Neural cell (in vitro differentiated cells): ENCODE measurements around the gene BSX. TPM values are rescaled to one million over a fixed set of nuclear protein-coding genes. Genes with fewer than 3 reads are reported as not detected.

ENCODE experiments used
- H2AFZ ChIP-seq: fragments of 200-600, 300-800 bp; sonication (generic), shearing (Covaris generic); 2 replicates; pipeline ENCODE4 v1.6.0; 2014; ENCODE audit warnings: low read depth, mild to moderate bottlenecking, antibody characterized with exemption, low read length, moderate library complexity
- H3F3A ChIP-seq: fragments of 200-600 bp; shearing (Covaris generic); 2 replicates; pipeline ENCODE4 v1.6.1; 2016; ENCODE audit warnings: mild to moderate bottlenecking, moderate library complexity, mixed read lengths, antibody characterized with exemption, low read length; ENCODE audit not compliant: insufficient read depth, poor library complexity, severe bottlenecking
- H3K27ac ChIP-seq: fragments of 200-600, 300-800 bp; sonication (generic), shearing (Covaris generic); 2 replicates; pipeline ENCODE4 v1.5.1; 2014; ENCODE audit warnings: mild to moderate bottlenecking, low read length, moderate library complexity
- H3K27me3 ChIP-seq: fragments of 300-800, 200-600 bp; sonication (generic), shearing (Covaris generic); 2 replicates; pipeline ENCODE4 v1.6.0; 2014; ENCODE audit warnings: mild to moderate bottlenecking, low read depth, low read length, moderate library complexity; ENCODE audit not compliant: insufficient read depth
- H3K36me3 ChIP-seq: fragments of 300-800, 200-600 bp; sonication (generic), shearing (Covaris generic); 2 replicates; pipeline ENCODE4 v1.5.1; 2014; ENCODE audit warnings: mild to moderate bottlenecking, antibody characterized with exemption, low read length, moderate library complexity; ENCODE audit not compliant: insufficient read depth
- H3K4me2 ChIP-seq: fragments of 300-800, 200-600 bp; sonication (generic), shearing (Covaris generic); 2 replicates; pipeline ENCODE4 v1.6.0; 2014; ENCODE audit warnings: mild to moderate bottlenecking, low read length
- H3K4me3 ChIP-seq: fragments of 300-800, 200-600 bp; sonication (generic), shearing (Covaris generic); 2 replicates; pipeline ENCODE4 v1.5.1; 2014; ENCODE audit warnings: mild to moderate bottlenecking, low read length, moderate library complexity
- H3K79me2 ChIP-seq: fragments of 200-600 bp; shearing (Covaris generic); replicated peaks from 2 replicates; pipeline ENCODE4 v1.6.0; 2014; ENCODE audit warnings: mild to moderate bottlenecking, low read length, moderate library complexity; ENCODE audit not compliant: insufficient read depth
- H3K9ac ChIP-seq: fragments of 300-800, 200-600 bp; sonication (generic), shearing (Covaris generic); 2 replicates; pipeline ENCODE4 v1.6.1; 2016; ENCODE audit warnings: mild to moderate bottlenecking, low read length, mixed read lengths
- H3K9me2 ChIP-seq: fragments of 200-600 bp; shearing (Covaris generic); 2 replicates; pipeline ENCODE4 v1.6.1; 2016; ENCODE audit warnings: mild to moderate bottlenecking, low read length, mixed read lengths; ENCODE audit not compliant: insufficient read depth
- H3K9me3 ChIP-seq: fragments of 200-600, 300-800 bp; sonication (generic), shearing (Covaris generic); 2 replicates; pipeline ENCODE4 v1.6.1; 2016; ENCODE audit warnings: mild to moderate bottlenecking, mixed run types, low read length, moderate library complexity, mixed read lengths
- H4K20me1 ChIP-seq: fragments of 200-600 bp; shearing (Covaris generic); 2 replicates; pipeline ENCODE4 v1.6.1; 2016; ENCODE audit warnings: mild to moderate bottlenecking, mixed run types; ENCODE audit not compliant: insufficient read depth
- CTCF ChIP-seq: fragments of 450-650 bp; IDR thresholded peaks from 2 replicates; pipeline ENCODE4 v1.5.1; 2014; ENCODE audit warnings: antibody characterized with exemption, mild to moderate bottlenecking, moderate library complexity; ENCODE audit not compliant: poor library complexity, severe bottlenecking
- EP300 ChIP-seq: fragments of 450-650 bp; conservative IDR thresholded peaks from 2 replicates; pipeline ENCODE4 v1.6.1; 2014; ENCODE audit warnings: antibody characterized with exemption, mild to moderate bottlenecking, moderate library complexity; ENCODE audit not compliant: poor library complexity, severe bottlenecking
- EZH2 ChIP-seq: fragments of 200-600, 300-800 bp; shearing (Covaris generic), sonication (generic); IDR thresholded peaks from 2 replicates; pipeline ENCODE4 v1.6.1; 2014; ENCODE audit warnings: antibody characterized with exemption, low read length, borderline replicate concordance, mild to moderate bottlenecking; ENCODE audit not compliant: insufficient read depth, poor library complexity, severe bottlenecking
- MXI1 ChIP-seq: fragments of 450-650 bp; conservative IDR thresholded peaks from 2 replicates; pipeline ENCODE4 v1.6.1; 2014; ENCODE audit warnings: antibody characterized with exemption, mild to moderate bottlenecking; ENCODE audit not compliant: poor library complexity, severe bottlenecking
- POLR2AphosphoS5 ChIP-seq: IDR thresholded peaks from 2 replicates; pipeline ENCODE4 v1.6.1; 2012
- RAD21 ChIP-seq: fragments of 450-650 bp; conservative IDR thresholded peaks from 2 replicates; pipeline ENCODE4 v1.6.1; 2014; ENCODE audit warnings: antibody characterized with exemption, mild to moderate bottlenecking, moderate library complexity
- SMC3 ChIP-seq: fragments of 450-650 bp; conservative IDR thresholded peaks from 2 replicates; pipeline ENCODE4 v1.6.1; 2014; ENCODE audit warnings: antibody characterized with exemption, mild to moderate bottlenecking, moderate library complexity; ENCODE audit not compliant: poor library complexity
- TAF1 ChIP-seq: IDR thresholded peaks from 2 replicates; pipeline ENCODE4 v1.6.1; 2012; ENCODE audit warnings: low read depth
- polyA plus RNA-seq: library from polyadenylated mRNA; depleted of rRNA; stranded (reverse); fragments of >200 nt; gene quantifications from 2 replicates; pipeline ENCODE4 v1.2.3, GENCODE V29; 2014
- TF ChIP-seq, protein P1 (sequence below): IDR thresholded peaks from 2 replicates; pipeline ENCODE4 v1.6.1; 2012; ENCODE audit warnings: borderline replicate concordance

Gene BSX
- polyA plus RNA-seq, 1 donor from 2014 or later, result not detected

- Histone ChIP-seq H3K79me2 (no peaks in the 10 kb centered on the region), H2AFZ (no peak overlapping the region), H3K27me3 (peaks cover 90% of the 10 kb centered on the region), H3K36me3 (no peaks in the 10 kb centered on the region), H4K20me1 (no peaks in the 10 kb centered on the region), H3K27ac (no peak overlapping the region), H3K9ac (no peak overlapping the region), H3K9me2 (no peaks in the 10 kb centered on the region), H3K9me3 (no peaks in the 10 kb centered on the region), H3K4me3 (peak overlapping the region; percentile 41), H3K4me2 (no peak overlapping the region), H3F3A (no peaks in the 10 kb centered on the region)
- TF ChIP-seq EZH2, result peak; percentile 19
- TF ChIP-seq SMC3, result no peak
- peak; percentile 66 for TF ChIP-seq POLR2AphosphoS5
Measured at GRCh38 chr11:122976061-122976733, 5.4 kb downstream of the BSX start.

- no peak overlapping the region for H3K27ac ChIP-seq
- H3K4me2 ChIP-seq, result no peak overlapping the region
- no peak overlapping the region for H3K4me3 ChIP-seq
- peaks cover 58% of the 10 kb centered on the region for H3K27me3 ChIP-seq
- no peak overlapping the region for H2AFZ ChIP-seq
- no peaks in the 10 kb centered on the region for H3F3A ChIP-seq
- H4K20me1 ChIP-seq, result no peaks in the 10 kb centered on the region
- no peaks in the 10 kb centered on the region for H3K79me2 ChIP-seq
- H3K9me3 ChIP-seq, result no peaks in the 10 kb centered on the region
- no peaks in the 10 kb centered on the region for H3K9me2 ChIP-seq
- no peaks in the 10 kb centered on the region for H3K36me3 ChIP-seq
- TF ChIP-seq EP300 (no peak), CTCF (no peak), POLR2AphosphoS5 (no peak), RAD21 (no peak), EZH2 (no peak), SMC3 (no peak), MXI1 (no peak), TAF1 (no peak)
- TF ChIP-seq, protein P1, sequence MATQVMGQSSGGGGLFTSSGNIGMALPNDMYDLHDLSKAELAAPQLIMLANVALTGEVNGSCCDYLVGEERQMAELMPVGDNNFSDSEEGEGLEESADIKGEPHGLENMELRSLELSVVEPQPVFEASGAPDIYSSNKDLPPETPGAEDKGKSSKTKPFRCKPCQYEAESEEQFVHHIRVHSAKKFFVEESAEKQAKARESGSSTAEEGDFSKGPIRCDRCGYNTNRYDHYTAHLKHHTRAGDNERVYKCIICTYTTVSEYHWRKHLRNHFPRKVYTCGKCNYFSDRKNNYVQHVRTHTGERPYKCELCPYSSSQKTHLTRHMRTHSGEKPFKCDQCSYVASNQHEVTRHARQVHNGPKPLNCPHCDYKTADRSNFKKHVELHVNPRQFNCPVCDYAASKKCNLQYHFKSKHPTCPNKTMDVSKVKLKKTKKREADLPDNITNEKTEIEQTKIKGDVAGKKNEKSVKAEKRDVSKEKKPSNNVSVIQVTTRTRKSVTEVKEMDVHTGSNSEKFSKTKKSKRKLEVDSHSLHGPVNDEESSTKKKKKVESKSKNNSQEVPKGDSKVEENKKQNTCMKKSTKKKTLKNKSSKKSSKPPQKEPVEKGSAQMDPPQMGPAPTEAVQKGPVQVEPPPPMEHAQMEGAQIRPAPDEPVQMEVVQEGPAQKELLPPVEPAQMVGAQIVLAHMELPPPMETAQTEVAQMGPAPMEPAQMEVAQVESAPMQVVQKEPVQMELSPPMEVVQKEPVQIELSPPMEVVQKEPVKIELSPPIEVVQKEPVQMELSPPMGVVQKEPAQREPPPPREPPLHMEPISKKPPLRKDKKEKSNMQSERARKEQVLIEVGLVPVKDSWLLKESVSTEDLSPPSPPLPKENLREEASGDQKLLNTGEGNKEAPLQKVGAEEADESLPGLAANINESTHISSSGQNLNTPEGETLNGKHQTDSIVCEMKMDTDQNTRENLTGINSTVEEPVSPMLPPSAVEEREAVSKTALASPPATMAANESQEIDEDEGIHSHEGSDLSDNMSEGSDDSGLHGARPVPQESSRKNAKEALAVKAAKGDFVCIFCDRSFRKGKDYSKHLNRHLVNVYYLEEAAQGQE, result no peak
- no peak overlapping the region for H3K9ac ChIP-seq
Measured at GRCh38 chr11:122963961-122964360, 17.7 kb downstream of the BSX start.
